NCI-H146 (cell line): ENCODE results near the gene ARMC3.
A peak's percentile ranks its signal among the peaks of the same experiment; 100 is the strongest.
"Not testable (repeated sequence)": the region's sequence is repeated elsewhere in the genome, so short reads cannot be mapped to it uniquely, and the experiment has no call there.

Source experiments
- DNase-seq: peaks from one replicate; lab custom pipeline; 2025; lab: John Stamatoyannopoulos, UW

The ARMC3 gene

DNA sequence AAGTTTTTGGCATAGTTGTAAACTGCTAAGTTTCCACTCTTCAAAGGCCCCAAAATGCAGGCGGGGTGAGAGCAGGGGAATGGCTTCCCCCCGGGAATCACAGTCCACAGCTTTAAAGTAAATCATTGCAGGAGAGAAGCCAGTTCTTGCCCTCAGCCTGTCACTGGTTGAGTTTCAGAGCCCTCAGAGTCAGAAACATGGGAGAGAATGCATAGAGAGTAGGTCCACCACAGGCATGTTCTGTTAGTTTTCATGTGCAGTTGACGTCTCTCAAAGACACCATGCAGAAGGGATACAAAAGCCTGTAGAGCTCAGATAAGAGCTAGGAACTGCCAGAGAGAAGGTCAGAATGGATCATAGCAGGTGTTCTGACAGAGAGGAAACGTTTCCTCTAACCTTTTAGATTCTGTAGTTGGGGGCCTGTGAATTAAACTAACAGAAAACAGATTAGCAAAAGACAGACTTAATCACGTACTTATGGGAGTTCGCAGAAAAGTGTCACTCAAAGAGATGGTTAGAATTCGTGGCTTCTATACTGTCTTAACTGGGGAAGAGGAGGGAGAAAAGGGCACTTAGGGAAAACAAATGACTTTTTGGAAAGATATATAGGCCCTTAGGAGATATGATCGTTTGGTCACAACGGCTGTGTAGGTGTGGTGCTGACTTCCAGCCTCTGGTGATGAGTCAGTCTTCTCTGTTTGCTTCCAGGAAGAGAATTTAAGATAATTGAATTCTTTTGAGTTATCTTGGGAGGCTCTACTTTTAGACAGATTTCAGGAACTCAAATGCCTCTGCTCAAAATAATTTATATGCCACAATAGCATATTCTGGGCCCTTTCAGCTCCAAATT, 119.6 kb downstream of the ARMC3 start:
- no peak for DNase-seq

- DNase-seq: no peak
Measured at GRCh38 chr10:23048191-23048590, 120.3 kb downstream of the ARMC3 start.

- DNase-seq: no peak
Measured at GRCh38 chr10:23051278-23051677, 123.4 kb downstream of the ARMC3 start.

- no peak for DNase-seq
Measured at GRCh38 chr10:23051855-23052331, 124.0 kb downstream of the ARMC3 start.

DNA sequence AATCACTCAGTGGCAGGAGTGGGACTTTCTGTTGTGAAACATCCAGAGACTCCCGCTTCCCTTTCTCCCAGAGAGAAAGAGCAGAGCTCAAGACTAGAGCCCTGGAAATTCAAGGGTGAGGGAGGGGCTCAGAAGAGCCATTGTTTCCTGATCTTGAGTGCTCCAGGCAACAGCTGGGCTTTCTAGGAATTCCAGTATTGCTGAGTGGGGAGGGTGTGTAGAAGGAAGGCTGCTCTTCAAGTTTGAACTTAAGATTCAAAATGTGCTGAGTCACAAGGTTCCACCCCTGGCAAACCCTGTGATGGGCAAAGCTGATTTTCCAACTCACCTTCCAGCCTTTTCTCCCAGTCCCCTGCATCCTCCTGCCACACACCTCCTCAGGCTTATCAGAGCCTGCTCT, 125.2 kb downstream of the ARMC3 start:
- no peak for DNase-seq

- peak; percentile 17 for DNase-seq
Measured at GRCh38 chr10:23055424-23056185, 127.8 kb downstream of the ARMC3 start.

- no peak for DNase-seq
Measured at GRCh38 chr10:23056186-23056579, 128.3 kb downstream of the ARMC3 start.

GRCh38 chr10:23058366-23058765, 130.5 kb downstream of the ARMC3 start:
- DNase-seq: no peak

DNA sequence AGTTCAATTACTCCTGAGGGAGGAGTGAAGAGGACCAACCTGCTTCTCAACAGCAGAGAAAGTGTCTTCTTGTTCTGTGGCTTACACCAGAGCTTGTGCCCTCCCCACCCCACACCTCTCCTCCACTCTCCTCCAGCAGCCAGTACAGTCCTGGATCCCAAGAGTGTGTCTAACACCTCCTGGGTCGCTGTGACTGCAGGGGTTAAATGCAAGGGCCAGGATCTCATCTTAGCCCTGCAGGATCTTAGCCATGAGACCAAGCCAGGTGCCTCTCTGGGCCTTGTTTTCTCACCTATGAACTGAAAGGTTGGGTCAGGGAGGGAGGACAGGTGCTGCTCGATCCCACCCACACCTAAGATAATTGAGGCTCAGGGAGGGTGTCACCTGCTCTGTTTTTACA, 133.1 kb downstream of the ARMC3 start:
- peak; percentile 19 for DNase-seq

DNA sequence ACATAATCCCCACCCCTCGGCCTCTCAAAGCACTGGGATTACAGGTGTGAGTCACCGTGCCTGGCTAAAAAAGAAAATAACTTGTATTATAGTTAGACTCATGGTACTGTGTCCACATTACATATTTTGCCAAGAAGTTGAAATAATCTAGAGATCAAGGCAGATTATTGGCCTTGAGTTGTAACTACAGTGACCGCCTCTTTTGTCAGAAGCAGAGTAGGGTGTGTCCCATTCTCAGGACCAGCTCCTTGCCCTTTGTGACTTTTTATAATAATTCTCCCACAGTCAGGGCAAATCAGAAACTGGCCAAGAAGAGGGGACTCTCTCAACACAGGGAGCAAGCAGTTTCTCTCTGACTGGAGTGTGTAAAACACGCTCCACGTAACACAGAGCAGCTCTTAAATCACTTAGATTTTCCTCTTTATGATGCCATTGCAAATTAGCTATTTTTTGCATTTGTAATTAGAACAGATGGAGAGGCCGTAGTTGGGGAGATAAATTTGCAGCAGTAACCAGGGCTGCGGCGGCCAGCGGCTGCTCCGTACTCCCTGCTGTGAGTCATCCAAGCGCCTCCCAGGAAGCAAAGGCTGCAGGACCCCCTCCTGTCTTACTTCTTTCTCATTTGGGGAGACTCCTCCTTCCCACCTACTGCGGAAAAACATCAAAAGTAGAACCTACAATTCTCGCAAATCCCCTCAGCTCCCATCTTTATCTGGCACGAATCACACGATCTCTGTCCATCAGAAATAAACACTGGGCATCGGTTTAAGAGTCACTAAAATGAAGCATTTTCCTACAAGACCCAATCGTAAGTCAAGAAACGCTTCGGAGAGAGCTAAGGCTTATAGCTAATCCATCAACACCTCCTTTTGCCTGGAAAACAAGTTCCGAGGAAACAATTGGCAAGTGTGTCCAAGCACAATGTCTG, 135.5 kb downstream of the ARMC3 start:
- peak; percentile 20 for DNase-seq

DNA sequence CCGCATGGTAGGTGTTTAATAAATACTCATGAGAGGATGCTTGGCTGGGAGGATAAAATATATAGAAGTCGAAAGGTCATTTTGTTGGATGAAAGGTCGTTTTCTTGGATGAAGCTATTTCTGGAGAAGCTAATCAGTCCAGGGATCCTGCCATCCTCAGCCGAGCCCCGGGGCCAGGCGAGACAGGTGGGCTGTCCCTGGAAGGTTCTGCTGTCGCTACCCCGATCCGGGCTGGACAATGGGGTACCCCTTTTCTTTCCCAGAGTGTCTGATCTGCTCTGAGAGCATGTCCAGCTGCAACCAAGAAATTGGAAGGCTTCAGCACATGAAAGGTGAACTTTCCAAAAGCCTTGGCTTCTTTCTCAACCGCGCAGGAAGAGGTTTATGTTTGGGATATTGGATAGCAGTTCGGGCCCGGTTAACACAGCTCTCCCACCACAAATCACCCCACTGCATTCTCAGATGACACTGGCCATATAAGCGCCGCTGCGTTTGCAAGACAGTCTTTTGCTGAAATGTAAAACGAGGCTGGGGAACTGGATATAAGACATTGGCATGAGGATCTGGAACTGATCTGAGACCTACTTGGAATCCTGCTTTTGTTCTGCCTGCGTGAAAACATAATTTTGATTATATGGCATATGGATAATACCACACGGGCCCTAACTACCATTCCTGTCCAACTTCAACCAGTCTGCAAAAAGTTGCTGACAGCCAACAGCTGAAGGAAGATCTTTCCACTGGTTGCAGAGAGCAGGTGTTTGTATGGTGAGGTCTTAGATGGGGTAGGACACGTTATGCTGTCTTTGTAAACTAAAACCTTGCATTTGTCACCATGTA, 136.3 kb downstream of the ARMC3 start:
- no peak for DNase-seq

GRCh38 chr10:23064813-23065114, 136.9 kb downstream of the ARMC3 start:
- DNase-seq: not testable (repeated sequence)

DNA sequence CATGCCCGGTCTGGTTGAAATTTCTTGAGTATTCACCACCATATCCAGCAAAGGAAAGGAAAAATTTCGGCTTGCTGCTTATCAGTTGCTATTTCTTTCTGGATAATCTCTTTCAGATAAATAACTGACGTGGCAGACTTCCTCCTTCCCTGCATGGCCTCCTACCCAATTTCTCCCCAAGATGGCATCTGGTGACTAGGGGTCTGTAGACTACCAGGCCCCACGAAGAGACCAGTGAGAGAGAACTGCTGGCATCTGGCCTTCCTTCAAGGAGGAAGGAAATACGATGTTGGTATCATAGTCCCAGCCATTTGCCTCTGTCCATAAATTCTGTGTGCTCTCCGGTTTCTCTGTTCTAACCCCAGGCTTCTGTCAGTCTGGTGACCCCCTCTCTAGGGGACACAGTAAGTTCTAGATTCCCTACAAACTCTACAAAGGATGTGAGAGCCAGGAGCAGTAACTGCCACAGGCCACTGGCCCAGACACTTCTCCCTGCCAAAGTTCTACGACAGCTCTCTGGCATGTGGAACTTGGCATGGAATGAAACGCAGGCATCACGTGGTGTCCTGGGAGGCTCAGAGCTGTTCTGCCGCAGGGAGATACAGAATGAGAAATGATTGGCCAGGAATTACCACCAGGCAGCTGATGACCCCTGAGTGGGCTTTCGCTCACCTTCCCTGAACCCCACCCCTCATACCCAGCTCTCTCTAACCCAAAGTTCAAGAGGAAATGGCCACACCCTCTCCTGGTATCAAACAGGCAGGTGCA, 137.5 kb downstream of the ARMC3 start:
- DNase-seq: peak; percentile 14

- no peak for DNase-seq
Measured at GRCh38 chr10:23067337-23067736, 139.5 kb downstream of the ARMC3 start.

DNA sequence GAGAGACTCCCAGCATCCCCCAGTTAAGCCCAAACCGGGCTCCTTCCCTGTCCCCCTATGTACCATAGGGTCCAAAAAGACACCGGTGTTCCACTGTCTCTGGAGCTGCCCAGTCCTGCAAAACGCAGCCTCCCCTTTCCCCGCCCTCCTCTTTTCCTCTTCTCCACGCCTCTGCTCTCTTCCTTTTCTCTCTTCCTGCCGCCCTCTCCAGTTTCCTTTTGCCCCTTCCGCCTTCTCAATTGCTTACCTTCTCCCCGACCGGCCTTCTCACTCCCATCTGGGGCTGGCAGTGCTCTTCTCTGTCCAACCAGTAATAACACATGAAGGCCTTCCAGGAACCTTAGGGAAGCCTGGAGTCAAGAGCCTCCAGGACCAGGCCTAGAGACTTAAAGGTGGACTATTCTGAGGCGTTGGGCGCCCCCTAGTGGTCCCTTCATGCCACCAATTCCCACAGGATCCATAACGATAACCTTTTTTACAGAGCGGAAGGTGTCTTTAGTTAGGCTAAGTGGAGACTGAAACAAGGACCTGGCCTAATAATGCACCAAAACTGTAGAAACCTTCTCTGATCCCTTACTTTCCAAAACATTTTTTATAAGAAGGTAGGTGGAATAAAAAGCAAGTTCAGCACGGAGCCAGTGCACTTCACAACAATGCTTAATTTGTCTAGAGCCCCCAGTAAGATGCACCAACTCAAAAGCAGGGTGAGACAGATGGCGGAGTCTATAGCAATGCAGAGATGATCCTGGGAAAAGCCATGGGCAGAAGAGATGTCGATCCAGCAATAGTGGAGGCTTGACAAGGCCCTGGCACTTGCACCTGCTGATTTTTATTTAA, 140.3 kb downstream of the ARMC3 start:
- peak; percentile 79 for DNase-seq

GRCh38 chr10:23069019-23069815, 141.4 kb downstream of the ARMC3 start:
- DNase-seq: no peak

DNA sequence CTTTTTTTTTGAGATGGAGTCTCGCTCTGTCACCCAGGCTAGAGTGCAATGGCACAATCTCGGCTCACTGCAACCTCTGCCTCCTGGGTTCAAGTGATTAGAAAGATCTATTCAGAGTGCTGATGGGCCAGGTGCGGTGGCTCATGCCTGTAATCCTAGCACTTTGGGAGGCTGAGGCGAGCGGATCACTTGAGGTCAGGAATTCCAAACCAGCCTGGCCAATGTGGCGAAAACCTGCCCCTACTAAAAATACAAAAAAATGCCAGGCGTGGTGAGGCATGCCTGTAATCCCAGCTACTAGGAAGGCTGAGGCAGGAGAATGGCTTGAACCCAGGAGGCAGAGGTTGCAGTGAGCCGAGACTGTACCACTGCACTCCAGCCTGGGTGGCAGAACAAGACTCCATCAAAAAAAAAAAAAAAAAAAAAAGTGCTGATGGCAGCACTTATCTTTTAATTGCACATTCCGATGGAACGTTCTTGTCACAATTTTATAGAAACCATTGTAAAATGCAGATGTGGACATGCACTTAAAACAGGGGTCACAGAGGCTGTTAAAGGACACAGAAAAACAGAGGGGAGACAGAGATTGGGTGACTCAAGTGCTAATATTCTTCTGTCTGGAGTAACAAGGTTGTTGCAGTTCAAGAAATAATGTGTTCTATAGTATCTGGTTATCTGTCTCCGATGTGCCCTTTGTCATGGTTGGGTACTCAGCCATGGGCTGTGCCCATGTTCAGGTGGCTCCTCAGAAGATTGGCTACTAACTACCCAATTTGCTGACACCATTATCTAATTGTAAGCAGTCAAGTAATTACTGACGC, 142.4 kb downstream of the ARMC3 start:
- not testable (repeated sequence) for DNase-seq

- DNase-seq: peak; percentile 24
Measured at GRCh38 chr10:23070913-23071218, 143.0 kb downstream of the ARMC3 start.
